Natural killer cell (primary cell): ENCODE measurements around the gene PDE4D. TPM values are rescaled to one million over a fixed set of nuclear protein-coding genes. Genes with fewer than 3 reads are reported as not detected.

Experiments
- ATAC-seq, 3 donors: fragments of 150-1000 bp in 2 of 3; fragments of 200-7000 bp in 1 of 3; cut with Tn5 transposase; 1 replicate in 1 of 3; 2 replicates in 2 of 3; pipeline ENCODE4 v1.10.0; 2021; ENCODE audit warnings: mild to moderate bottlenecking in 2 of 3, moderate library complexity in 2 of 3
- DNase-seq, 2 donors: peaks; one replicate each; pipeline versions ENCODE4 v3.0.0 to v3.0.0-alpha.2; 2013 to 2021; ENCODE audit warnings: mixed read lengths in 1 of 2
- H3K27ac ChIP-seq: one replicate; pipeline ENCODE4 v1.5.1; 2013; ENCODE audit warnings: mild to moderate bottlenecking, low read length
- H3K27me3 ChIP-seq: one replicate; pipeline ENCODE4 v1.6.1; 2013; ENCODE audit warnings: low read length; ENCODE audit not compliant: control insufficient read depth, insufficient read depth
- H3K36me3 ChIP-seq: one replicate; pipeline ENCODE4 v1.6.1; 2013; ENCODE audit warnings: low read length; ENCODE audit not compliant: control insufficient read depth, insufficient read depth
- H3K4me1 ChIP-seq: one replicate; pipeline ENCODE4 v1.6.1; 2013; ENCODE audit warnings: low read length; ENCODE audit not compliant: control insufficient read depth, insufficient read depth
- H3K4me3 ChIP-seq: one replicate; pipeline ENCODE4 v1.5.1; 2013; ENCODE audit warnings: low read length
- H3K9me3 ChIP-seq: one replicate; pipeline ENCODE4 v1.6.1; 2013; ENCODE audit warnings: low read length; ENCODE audit not compliant: control insufficient read depth, insufficient read depth
- H3K27ac Mint-ChIP-seq, 2 donors: one replicate each; pipeline ENCODE4 v1.8.0; 2022; ENCODE audit warnings: mild to moderate bottlenecking in 2 of 2, mixed read lengths in 2 of 2, moderate library complexity in 1 of 2
- H3K27me3 Mint-ChIP-seq, 2 donors: one replicate each; pipeline ENCODE4 v1.8.0; 2022; ENCODE audit warnings: low read depth in 2 of 2, mixed read lengths in 2 of 2
- H3K36me3 Mint-ChIP-seq: one replicate; pipeline ENCODE4 v1.8.0; 2022; ENCODE audit warnings: mixed read lengths
- H3K4me1 Mint-ChIP-seq, 2 donors: one replicate each; pipeline ENCODE4 v1.8.0; 2022; ENCODE audit warnings: mixed read lengths in 2 of 2
- H3K4me3 Mint-ChIP-seq: one replicate; pipeline ENCODE4 v1.8.0; 2022; ENCODE audit warnings: mild to moderate bottlenecking, moderate library complexity, mixed read lengths
- H3K9me3 Mint-ChIP-seq, 2 donors: one replicate each; pipeline ENCODE4 v1.8.0; 2022; ENCODE audit warnings: mixed read lengths in 2 of 2
- CTCF ChIP-seq: fragments of 200-600 bp; IDR thresholded peaks from one replicate; pipeline ENCODE4 v1.8.0; 2022; ENCODE audit warnings: antibody characterized with exemption
- WGBS: methylation state at CpG from one replicate; pipeline ENCODE4 v1.1.7; 2013; ENCODE audit warnings: missing lambda C conversion rate; ENCODE audit not compliant: insufficient coverage; 5-methylcytosine and 5-hydroxymethylcytosine counted together
- intact Hi-C: fragments of 100-400 bp; cut with micrococcal nuclease; formaldehyde crosslinking; loops from one replicate; pipeline ENCODE4 v1.14.2; 2022
- total RNA-seq, 4 donors: library from RNA; stranded (reverse); fragments of 120-200 nt in 1 of 4; gene quantifications; one replicate each; pipeline versions ENCODE4 v1.2.3 to v1.2.4, GENCODE V29; 2013 to 2022

Gene PDE4D
- total RNA-seq, 3 donors from 2014 or later (not counting 1 experiment from before 2014, with no cell fraction given): 109 to 170 (median 116) TPM

GRCh38 chr5:59209758-59210359 lies 683.7 kb downstream of the PDE4D start:
- H3K36me3 Mint-ChIP-seq: no peaks in the 10 kb centered on the region
- ATAC-seq (no peak), DNase-seq (no peak)
- 100% methylated on average over 3 of the region's 3 CpGs for WGBS
- no peaks in the 10 kb centered on the region for H3K4me1 ChIP-seq
- no peaks in the 10 kb centered on the region for H3K36me3 ChIP-seq
- H3K27me3 ChIP-seq: no peaks in the 10 kb centered on the region
- no peak overlapping the region for H3K4me3 Mint-ChIP-seq
- intact Hi-C loops: no loop called here
- no peak overlapping the region for H3K4me3 ChIP-seq
- no peaks in the 10 kb centered on the region for H3K9me3 ChIP-seq
- H3K27ac Mint-ChIP-seq: no peak overlapping the region
- H3K27ac ChIP-seq: no peak overlapping the region
- TF ChIP-seq CTCF: no peak
- no peaks in the 10 kb centered on the region for H3K9me3 Mint-ChIP-seq
- H3K27me3 Mint-ChIP-seq: no peaks in the 10 kb centered on the region
- H3K4me1 Mint-ChIP-seq: no peaks in the 10 kb centered on the region

- Mint-ChIP-seq H3K4me1 (no peaks in the 10 kb centered on the region), H3K9me3 (no peaks in the 10 kb centered on the region), H3K27ac (no peak overlapping the region), H3K4me3 (no peak overlapping the region), H3K36me3 (no peaks in the 10 kb centered on the region), H3K27me3 (no peaks in the 10 kb centered on the region)
- intact Hi-C loops: no loop called here
- Histone ChIP-seq H3K4me1 (no peaks in the 10 kb centered on the region), H3K27me3 (no peaks in the 10 kb centered on the region), H3K4me3 (no peak overlapping the region), H3K27ac (no peak overlapping the region), H3K9me3 (no peaks in the 10 kb centered on the region), H3K36me3 (no peaks in the 10 kb centered on the region)
- ATAC-seq: no peak
- DNase-seq: no peak
- no peak for TF ChIP-seq CTCF
Measured at GRCh38 chr5:59208474-59208873, 685.1 kb downstream of the PDE4D start.

GRCh38 chr5:59207401-59207800 lies 686.1 kb downstream of the PDE4D start:
- Mint-ChIP-seq H3K4me3 (no peak overlapping the region), H3K27ac (no peak overlapping the region), H3K9me3 (no peaks in the 10 kb centered on the region), H3K4me1 (no peaks in the 10 kb centered on the region), H3K36me3 (no peaks in the 10 kb centered on the region), H3K27me3 (no peaks in the 10 kb centered on the region)
- no peak for ATAC-seq
- WGBS: 80% methylated on average over 1 of the region's 1 CpG
- H3K4me1 ChIP-seq: no peaks in the 10 kb centered on the region
- no peaks in the 10 kb centered on the region for H3K36me3 ChIP-seq
- TF ChIP-seq CTCF: no peak
- H3K27me3 ChIP-seq: no peaks in the 10 kb centered on the region
- no peaks in the 10 kb centered on the region for H3K9me3 ChIP-seq
- DNase-seq: no peak
- intact Hi-C loops: no loop called here
- H3K27ac ChIP-seq: no peak overlapping the region
- H3K4me3 ChIP-seq: no peak overlapping the region

GRCh38 chr5:59206132-59206581 lies 687.4 kb downstream of the PDE4D start:
- ATAC-seq (no peak), DNase-seq (no peak)
- TF ChIP-seq CTCF: no peak
- WGBS: 80% methylated on average over 1 of the region's 1 CpG
- Histone ChIP-seq H3K27me3 (no peaks in the 10 kb centered on the region), H3K4me1 (no peaks in the 10 kb centered on the region), H3K4me3 (no peak overlapping the region), H3K36me3 (no peaks in the 10 kb centered on the region), H3K9me3 (no peaks in the 10 kb centered on the region), H3K27ac (no peak overlapping the region)
- Mint-ChIP-seq H3K4me1 (no peaks in the 10 kb centered on the region), H3K4me3 (no peak overlapping the region), H3K9me3 (no peaks in the 10 kb centered on the region), H3K36me3 (no peaks in the 10 kb centered on the region), H3K27me3 (no peaks in the 10 kb centered on the region), H3K27ac (no peak overlapping the region)
- intact Hi-C loops: no loop called here
